IMR-90 (cell line): ENCODE data around the gene OR51S1. TPM values are rescaled to one million over a fixed set of nuclear protein-coding genes. Genes with fewer than 3 reads are reported as not detected.

ENCODE experiments used
- ATAC-seq: fragments of 200-7000 bp; cut with Tn5 transposase; 2 replicates; pipeline ENCODE4 v1.9.1; 2020; ENCODE audit warnings: low read depth, mild to moderate bottlenecking, moderate library complexity
- BruUV-seq: library from RNA; stranded (reverse); fragments of 400-500 nt; replicated peaks from 2 replicates; lab custom pipeline; 2021; lab: Mats Ljungman, UMichigan
- CTCF ChIA-PET: fragments of 300-600 bp; formaldehyde crosslinking; extraction: SDS; loops from one replicate; lab custom pipeline; 2021; ENCODE audit warnings: antibody characterized with exemption; lab: Yijun Ruan, JAX
- POLR2A ChIA-PET: fragments of 300-600 bp; sonication (Branson Sonifier 250); formaldehyde crosslinking; loops from one replicate; lab custom pipeline; 2022; ENCODE audit warnings: antibody characterized with exemption; ENCODE audit not compliant: unreplicated experiment; lab: Charles Lee
- DNase-seq: peaks from one replicate; pipeline ENCODE4 v3.0.0; 2013
- H2AFZ ChIP-seq: replicated peaks from 2 replicates; pipeline ENCODE3; 2013; ENCODE audit warnings: low read length, mild to moderate bottlenecking; ENCODE audit not compliant: poor library complexity
- H2AK5ac ChIP-seq: 2 replicates; pipeline ENCODE4 v1.6.1; 2013; ENCODE audit warnings: low read depth, low read length, inconsistent platforms
- H2AK9ac ChIP-seq: replicated peaks from 2 replicates; pipeline ENCODE3; 2013; ENCODE audit warnings: mild to moderate bottlenecking, low read depth, low read length, moderate library complexity; ENCODE audit not compliant: poor library complexity
- H2BK120ac ChIP-seq: 2 replicates; pipeline ENCODE4 v1.6.1; 2013; ENCODE audit warnings: low read depth, low read length, inconsistent platforms
- H2BK15ac ChIP-seq: 3 replicates; pipeline ENCODE4 v1.6.1; 2013; ENCODE audit warnings: low read depth, low read length, inconsistent platforms
- H2BK20ac ChIP-seq: 2 replicates; pipeline ENCODE4 v1.6.1; 2013; ENCODE audit warnings: low read depth, mild to moderate bottlenecking, inconsistent platforms, low read length, moderate library complexity
- H2BK5ac ChIP-seq: 2 replicates; pipeline ENCODE4 v1.6.1; 2013; ENCODE audit warnings: mild to moderate bottlenecking, low read depth, low read length, inconsistent platforms; ENCODE audit not compliant: poor library complexity, severe bottlenecking
- H3K14ac ChIP-seq: replicated peaks from 2 replicates; pipeline ENCODE4 v1.6.1; 2013; ENCODE audit warnings: low read depth, low read length, inconsistent platforms
- H3K18ac ChIP-seq: 2 replicates; pipeline ENCODE4 v1.6.1; 2013; ENCODE audit warnings: low read depth, low read length, control low read depth
- H3K23ac ChIP-seq: 2 replicates; pipeline ENCODE4 v1.6.1; 2013; ENCODE audit warnings: low read depth, low read length, inconsistent platforms
- H3K27ac ChIP-seq: 2 replicates; pipeline ENCODE4 v1.5.1; 2013; ENCODE audit warnings: mild to moderate bottlenecking, control low read depth, low read length; ENCODE audit not compliant: insufficient read depth
- H3K27me3 ChIP-seq: 2 replicates; pipeline ENCODE4 v1.6.1; 2013; ENCODE audit warnings: low read length; ENCODE audit not compliant: control insufficient read depth, insufficient read depth
- H3K36me3 ChIP-seq: 2 replicates; pipeline ENCODE4 v1.6.1; 2013; ENCODE audit warnings: low read length, mixed read lengths; ENCODE audit not compliant: control insufficient read depth, insufficient read depth
- H3K4ac ChIP-seq: 2 replicates; pipeline ENCODE4 v1.6.1; 2013; ENCODE audit warnings: low read depth, low read length, inconsistent platforms
- H3K4me1 ChIP-seq: 2 replicates; pipeline ENCODE4 v1.6.1; 2013; ENCODE audit warnings: low read length, mixed read lengths; ENCODE audit not compliant: control insufficient read depth, insufficient read depth
- H3K4me2 ChIP-seq: 2 replicates; pipeline ENCODE4 v1.6.1; 2013; ENCODE audit warnings: low read depth, mild to moderate bottlenecking, control low read depth, low read length, moderate library complexity
- H3K4me3 ChIP-seq: 2 replicates; pipeline ENCODE4 v1.5.1; 2013; ENCODE audit warnings: low read depth, mild to moderate bottlenecking, control low read depth, low read length, moderate library complexity; ENCODE audit not compliant: insufficient read depth
- H3K56ac ChIP-seq: 2 replicates; pipeline ENCODE4 v1.6.1; 2013; ENCODE audit warnings: low read length, inconsistent platforms; ENCODE audit not compliant: insufficient read depth; ENCODE audit errors: extremely low read depth
- H3K79me1 ChIP-seq, 2 experiments: 2 replicates each; pipeline ENCODE4 v1.6.1; 2013; ENCODE audit warnings: low read length in 2 of 2, inconsistent platforms in 1 of 2, low read depth in 1 of 2
- H3K9ac ChIP-seq: 2 replicates; pipeline ENCODE4 v1.6.1; 2013; ENCODE audit warnings: low read depth, low read length, control low read depth
- H3K9me1 ChIP-seq: 2 replicates; pipeline ENCODE4 v1.6.1; 2013; ENCODE audit warnings: low read length, inconsistent platforms; ENCODE audit not compliant: insufficient read depth
- H3K9me3 ChIP-seq: 2 replicates; pipeline ENCODE4 v1.6.1; 2013; ENCODE audit warnings: low read length; ENCODE audit not compliant: control insufficient read depth, insufficient read depth
- H4K20me1 ChIP-seq: 2 replicates; pipeline ENCODE4 v1.6.1; 2013; ENCODE audit warnings: low read length, inconsistent platforms; ENCODE audit not compliant: insufficient read depth
- H4K5ac ChIP-seq: 2 replicates; pipeline ENCODE4 v1.6.1; 2013; ENCODE audit warnings: mild to moderate bottlenecking, low read depth, low read length, control low read depth
- H4K8ac ChIP-seq, 2 experiments: 2 replicates each; pipeline ENCODE4 v1.6.1; 2013; ENCODE audit warnings: low read depth in 2 of 2, low read length in 2 of 2, control low read depth in 1 of 2, inconsistent platforms in 1 of 2
- H4K91ac ChIP-seq: 2 replicates; pipeline ENCODE4 v1.6.1; 2013; ENCODE audit warnings: low read depth, low read length, inconsistent platforms; ENCODE audit not compliant: insufficient read depth
- BHLHE40 ChIP-seq: fragments of 150-350 bp; IDR thresholded peaks from 2 replicates; pipeline ENCODE4 v1.6.1; 2016; ENCODE audit warnings: mild to moderate bottlenecking, low read depth, low read length
- CEBPB ChIP-seq: IDR thresholded peaks from 2 replicates; pipeline ENCODE4 v1.6.1; 2012; ENCODE audit warnings: low read depth, low read length, improper control_type of control experiment
- CHD1 ChIP-seq: IDR thresholded peaks from 2 replicates; pipeline ENCODE4 v1.6.1; 2012; ENCODE audit warnings: low read depth, low read length, improper control_type of control experiment
- CTCF ChIP-seq: conservative IDR thresholded peaks from 2 replicates; pipeline ENCODE4 v1.5.1; 2012; ENCODE audit warnings: mild to moderate bottlenecking, low read depth, low read length, improper control_type of control experiment
- ELK1 ChIP-seq: fragments of 150-350 bp; IDR thresholded peaks from 2 replicates; pipeline ENCODE4 v1.6.1; 2016; ENCODE audit warnings: low read depth, mild to moderate bottlenecking, low read length, moderate library complexity, borderline replicate concordance
- FOS ChIP-seq: fragments of 150-350 bp; IDR thresholded peaks from 2 replicates; pipeline ENCODE4 v1.6.1; 2016; ENCODE audit warnings: low read depth, low read length
- MAFK ChIP-seq: IDR thresholded peaks from 2 replicates; pipeline ENCODE4 v1.6.1; 2012; ENCODE audit warnings: low read depth, low read length, improper control_type of control experiment
- MAZ ChIP-seq: IDR thresholded peaks from 2 replicates; pipeline ENCODE4 v1.6.1; 2012; ENCODE audit warnings: low read depth, mild to moderate bottlenecking, low read length, improper control_type of control experiment, moderate library complexity, borderline replicate concordance
- MXI1 ChIP-seq: IDR thresholded peaks from 2 replicates; pipeline ENCODE4 v1.6.1; 2012; ENCODE audit warnings: low read depth, mild to moderate bottlenecking, low read length, moderate library complexity, borderline replicate concordance
- NFE2L2 ChIP-seq: fragments of 150-350 bp; IDR thresholded peaks from 2 replicates; pipeline ENCODE4 v1.6.1; 2016; ENCODE audit warnings: low read depth, mild to moderate bottlenecking, low read length
- POLR2A ChIP-seq: IDR thresholded peaks from 2 replicates; pipeline ENCODE4 v1.6.1; 2012; ENCODE audit warnings: mild to moderate bottlenecking, low read depth, low read length
- RAD21 ChIP-seq: IDR thresholded peaks from 2 replicates; pipeline ENCODE4 v1.6.1; 2012; ENCODE audit warnings: low read length, improper control_type of control experiment
- RCOR1 ChIP-seq: IDR thresholded peaks from 2 replicates; pipeline ENCODE4 v1.6.1; 2012; ENCODE audit warnings: mild to moderate bottlenecking, low read length, improper control_type of control experiment; ENCODE audit not compliant: insufficient replicate concordance
- RFX5 ChIP-seq: IDR thresholded peaks from 2 replicates; pipeline ENCODE4 v1.8.0; 2012; ENCODE audit warnings: low read depth, mild to moderate bottlenecking, low read length, moderate library complexity
- SMC3 ChIP-seq: fragments of 150-350 bp; IDR thresholded peaks from 2 replicates; pipeline ENCODE4 v1.6.1; 2016; ENCODE audit warnings: low read depth, mild to moderate bottlenecking, antibody characterized with exemption, low read length, moderate library complexity
- USF2 ChIP-seq: fragments of 150-350 bp; IDR thresholded peaks from 2 replicates; pipeline ENCODE4 v1.6.1; 2017; ENCODE audit warnings: mild to moderate bottlenecking, antibody characterized with exemption, low read length, low read depth
- WGBS, 2 experiments: methylation state at CpG; one replicate each; pipeline versions ENCODE4 v1.1.5 to v1.1.7; 2013; ENCODE audit warnings: missing lambda C conversion rate in 2 of 2; ENCODE audit not compliant: insufficient read length in 1 of 2; ENCODE audit errors: extremely low coverage in 2 of 2; 5-methylcytosine and 5-hydroxymethylcytosine counted together
- dilution Hi-C: fragments of 300-500 bp; cut with HindIII; formaldehyde crosslinking; loops from one replicate; pipeline ENCODE4 v1.14.3; 2018; ENCODE audit warnings: low sequenced_read_pairs; ENCODE audit not compliant: unreplicated experiment
- in situ Hi-C: fragments of 300-500 bp; cut with MboI; formaldehyde crosslinking; loops from 3 replicates; pipeline ENCODE4 v1.14.3; 2019; ENCODE audit warnings: low sequenced_read_pairs, inconsistent platforms, mixed read lengths
- intact Hi-C: fragments of 100-400 bp; cut with micrococcal nuclease; formaldehyde crosslinking; loops from 2 replicates; pipeline ENCODE4 v1.10.0; 2022
- polyA plus RNA-seq, 3 experiments: library from polyadenylated mRNA; depleted of rRNA; stranded (reverse); fragments of >200 nt; gene quantifications; 2 replicates each; pipeline ENCODE4 v1.2.3, GENCODE V29; 2012; ENCODE audit warnings: low replicate concordance in 1 of 3
- total RNA-seq: library from RNA; depleted of rRNA; stranded (reverse); fragments of >200 nt; gene quantifications from 2 replicates; pipeline ENCODE4 v1.2.3, GENCODE V29; 2012

The OR51S1 gene
- total and polyA plus RNA-seq, 2 of the 4 experiments (the other 2 are of a cell fraction): not detected

DNA sequence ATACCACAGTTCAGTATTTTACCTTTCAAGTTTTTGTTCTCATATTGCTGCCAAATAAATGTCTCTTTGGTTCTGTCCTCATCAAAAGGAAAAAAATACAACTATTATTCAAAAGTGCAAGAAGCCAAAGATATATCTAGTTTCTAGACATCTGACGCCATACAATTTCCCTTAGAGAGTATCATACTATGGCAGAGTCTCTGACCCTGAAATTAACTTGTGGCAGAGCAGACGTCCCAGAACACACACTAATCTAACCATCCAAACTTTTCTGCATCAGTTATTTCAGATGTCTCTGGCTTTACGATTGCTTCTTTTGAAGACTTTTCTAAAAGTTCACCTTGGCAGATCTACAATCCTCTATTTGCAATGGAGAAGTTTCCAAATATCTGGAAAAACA, 35.4 kb upstream of the OR51S1 start:
- dilution Hi-C loops: no loop called here

More for the DNA sequence above, 35.4 kb upstream of the OR51S1 start:
- no peak overlapping the region for H3K4me2 ChIP-seq
- peaks cover 5% of the 10 kb centered on the region for H3K9me1 ChIP-seq
- no peak overlapping the region for H4K91ac ChIP-seq
- H4K8ac ChIP-seq: no peak overlapping the region
- no peak overlapping the region for H3K18ac ChIP-seq
- no peak overlapping the region for H3K14ac ChIP-seq
- H2AK5ac ChIP-seq: no peak overlapping the region
- DNase-seq (no peak), ATAC-seq (no peak)
- no peak overlapping the region for H2BK120ac ChIP-seq
- H3K4me1 ChIP-seq: peaks cover 2% of the 10 kb centered on the region; the same call in 1 of the 2 replicates
- H3K56ac ChIP-seq: no peak overlapping the region
- no peak overlapping the region for H3K9ac ChIP-seq
- no peaks in the 10 kb centered on the region for H3K36me3 ChIP-seq
- no peak overlapping the region for H2AK9ac ChIP-seq
- H4K20me1 ChIP-seq: no peaks in the 10 kb centered on the region
- H3K4me3 ChIP-seq: no peak overlapping the region
- H2BK20ac ChIP-seq: no peak overlapping the region
- no peaks in the 10 kb centered on the region for H3K79me1 ChIP-seq
- intact Hi-C loops (no loop called here), in situ Hi-C loops (no loop called here)
- H3K4ac ChIP-seq: no peak overlapping the region
- no peaks in the 10 kb centered on the region for H3K9me3 ChIP-seq
- TF ChIP-seq RCOR1 (no peak), CHD1 (no peak), FOS (no peak), MAFK (no peak), USF2 (no peak), NFE2L2 (no peak), CEBPB (no peak), RAD21 (no peak), MAZ (no peak), CTCF (no peak), BHLHE40 (no peak), POLR2A (no peak), SMC3 (no peak), RFX5 (no peak), ELK1 (no peak), MXI1 (no peak)
- no peak overlapping the region for H2BK5ac ChIP-seq
- H3K27ac ChIP-seq: no peak overlapping the region
- WGBS, 2 experiments: 83% methylated on average over 1 of the region's 3 CpGs; no CpG with 5 or more reads in 1 of the 2 experiments
- CTCF ChIA-PET: no interaction called here
- H3K27me3 ChIP-seq: no peaks in the 10 kb centered on the region
- no peak overlapping the region for H2AFZ ChIP-seq
- BruUV-seq: no TSS peak
- POLR2A ChIA-PET: no interaction called here
- no peak overlapping the region for H2BK15ac ChIP-seq
- H3K23ac ChIP-seq: no peak overlapping the region
- H4K5ac ChIP-seq: no peak overlapping the region
